Globus pallidus (tissue), 1 donor: Measurements from ENCODE around the gene MAMDC2.

Experiments used
- DNase-seq: peaks from one replicate; pipeline ENCODE4 v3.0.0-alpha.2; 2015; ENCODE audit warnings: low spot score

MAMDC2 gene

DNA sequence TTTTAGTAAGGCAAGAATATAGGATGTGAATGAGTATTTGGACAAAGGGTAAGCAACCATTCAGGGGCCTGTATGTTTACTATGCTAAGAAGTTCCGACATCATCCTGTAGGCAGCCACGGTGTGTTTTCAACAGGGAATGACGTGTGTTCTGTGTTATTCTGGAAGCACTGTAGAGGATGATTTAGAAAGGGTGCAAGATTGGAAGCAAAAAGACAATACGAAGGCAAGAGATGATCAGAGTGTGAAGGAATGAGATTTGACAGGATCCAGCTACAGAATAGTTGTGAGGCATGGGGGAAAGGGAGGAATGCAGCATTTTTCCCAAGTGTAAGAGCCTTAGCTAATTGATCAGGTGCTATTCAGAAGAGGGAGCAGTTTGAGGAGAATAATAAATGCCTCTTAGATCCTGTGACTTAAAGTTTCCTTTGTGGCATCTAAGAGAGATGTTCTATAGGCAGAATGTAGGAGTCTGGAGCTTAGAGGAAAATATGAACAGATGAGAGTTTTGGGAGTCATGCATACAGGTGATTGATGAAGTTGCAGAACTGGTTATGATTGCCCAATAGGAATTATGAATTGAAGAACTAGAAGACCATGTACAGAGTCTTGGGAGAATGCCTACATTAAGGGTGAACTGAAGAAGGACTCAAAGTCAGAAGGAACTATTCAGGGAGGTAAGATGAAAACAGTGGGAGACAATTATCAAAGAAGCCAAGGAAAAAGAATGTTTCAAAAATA, 217.7 kb downstream of the MAMDC2 start:
- DNase-seq: no peak

DNA sequence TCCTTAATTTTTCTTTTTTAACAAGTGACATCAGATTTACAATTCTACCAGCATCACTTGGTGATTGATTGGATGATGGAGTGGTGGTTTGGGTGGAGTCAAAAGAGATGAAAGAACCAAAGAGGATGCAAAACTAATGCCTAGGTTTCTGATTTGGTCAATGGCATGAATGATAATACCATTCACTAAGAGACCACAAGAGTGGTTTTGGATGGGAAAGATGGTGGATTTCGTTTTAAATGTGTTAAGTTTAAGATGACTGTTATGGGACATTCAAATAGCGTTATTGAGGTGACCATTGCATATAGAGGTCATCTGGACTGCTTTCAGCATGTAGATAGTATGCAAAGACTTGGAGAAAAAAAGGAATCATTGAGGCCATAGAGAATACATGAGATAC, 218.7 kb downstream of the MAMDC2 start:
- DNase-seq: no peak

DNA sequence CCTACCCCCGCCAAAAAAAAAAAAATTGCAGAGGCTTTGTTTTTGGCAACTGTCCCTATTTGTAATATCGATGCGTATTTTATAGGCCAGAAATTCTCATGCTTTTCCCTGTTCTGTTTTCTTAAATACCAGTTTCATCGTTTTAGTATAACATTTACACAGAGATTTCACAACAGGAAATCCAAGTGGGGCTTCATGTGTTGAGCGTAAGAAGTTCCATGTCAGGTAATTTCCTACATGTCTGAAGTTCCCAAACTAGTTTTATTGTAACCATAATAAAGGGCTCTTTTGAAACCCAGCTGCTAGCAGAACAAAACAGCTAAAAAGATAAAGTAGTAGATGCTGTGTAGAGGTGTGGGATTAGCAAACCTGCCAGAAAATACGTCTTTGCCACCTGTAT, 219.3 kb downstream of the MAMDC2 start:
- no peak for DNase-seq

DNA sequence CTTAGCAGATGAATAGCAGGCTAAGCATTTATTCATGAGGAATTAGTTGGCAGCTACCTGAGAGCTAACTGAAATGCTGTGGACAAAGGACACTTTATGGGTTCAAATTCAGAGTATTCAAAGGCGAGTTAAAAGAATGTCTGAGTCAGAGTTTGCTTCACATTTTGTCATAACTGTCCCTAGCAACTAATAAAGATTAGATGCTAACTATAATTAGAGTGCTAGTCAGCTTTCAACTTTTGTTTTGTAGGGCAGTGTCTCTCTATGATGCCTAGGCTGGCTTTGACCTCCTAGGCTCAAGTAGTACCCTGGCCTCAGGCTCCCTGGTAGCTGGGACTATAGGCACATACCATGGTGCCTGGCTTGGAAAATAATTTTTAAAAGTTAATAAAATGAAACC, 219.8 kb downstream of the MAMDC2 start:
- DNase-seq: no peak
